Measurements from ENCODE around the gene CLDN11. TPM values are rescaled to one million over a fixed set of nuclear protein-coding genes. Genes with fewer than 3 reads are reported as not detected.

Gene CLDN11
- total and polyA plus RNA-seq, 2 of the 8 experiments (the other 6 are each of a cell fraction or from before 2014, with no cell fraction given): 4.8 to 12.5 TPM

DNA sequence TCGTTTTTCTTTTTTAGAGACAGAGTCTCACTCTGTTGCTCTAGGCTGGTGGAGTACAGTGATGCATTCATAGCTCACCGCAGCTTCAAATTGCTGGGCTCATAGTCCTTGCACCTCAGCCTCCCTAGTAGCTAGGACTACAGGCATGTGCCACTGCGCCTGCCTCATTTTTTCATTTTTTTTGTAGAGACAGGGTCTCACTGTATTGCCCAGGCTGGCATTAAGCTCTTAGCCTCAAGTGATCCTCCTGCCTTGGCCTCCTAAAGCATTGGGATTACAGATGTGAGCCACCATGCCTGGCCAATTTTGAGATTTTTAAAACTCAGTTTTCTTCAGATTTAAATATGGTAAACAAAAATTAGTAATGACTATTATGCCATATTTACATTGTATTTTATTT, 32.2 kb upstream of the CLDN11 start:
- Histone ChIP-seq H3K9ac (replicated peaks in 1 of 4; ENCODE audit: extremely low read depth in 1 of 4, low read depth in 3 of 4, low read length in 3 of 4) (no peak overlapping the region), H3K14ac (ENCODE audit: insufficient read length) (no peak overlapping the region), H2BK20ac (ENCODE audit: low read length) (no peak overlapping the region), H3K4me1 (replicated peaks in 1 of 4; ENCODE audit: control insufficient read depth in 3 of 4, insufficient read depth in 4 of 4, low read length in 3 of 4) (no peaks in the 10 kb centered on the region), H3K27me3 (replicated peaks in 1 of 4; ENCODE audit: control insufficient read depth in 3 of 4, extremely low read depth in 1 of 4, insufficient read depth in 3 of 4, low read length in 3 of 4) (no peaks in the 10 kb centered on the region), H2AK5ac (ENCODE audit: low read depth, low read length) (no peak overlapping the region), H3K4me2 (ENCODE audit: insufficient read depth in 1 of 2, low read depth in 2 of 2, low read length in 2 of 2) (no peak overlapping the region), H3K4me3 (ENCODE audit: extremely low read depth in 1 of 4, insufficient read depth in 2 of 4, low read depth in 3 of 4, low read length in 4 of 4) (no peak overlapping the region), H2BK5ac (ENCODE audit: low read depth, low read length) (no peak overlapping the region), H2BK12ac (ENCODE audit: low read depth, low read length) (no peak overlapping the region), H3K79me1 (ENCODE audit: low read depth, low read length) (no peaks in the 10 kb centered on the region; the same call in 1 of the 2 replicates), H2BK120ac (replicated peaks; ENCODE audit: low read depth, low read length) (no peak overlapping the region), H3K9me3 (ENCODE audit: insufficient read depth in 2 of 2, low read depth in 1 of 2, low read length in 1 of 2) (no peaks in the 10 kb centered on the region), H4K5ac (ENCODE audit: insufficient read length, low read depth, low read length) (no peak overlapping the region), H4K20me1 (replicated peaks in 1 of 2; ENCODE audit: control insufficient read depth in 1 of 2, insufficient read depth in 2 of 2, low read length in 2 of 2) (no peaks in the 10 kb centered on the region), H3K56ac (replicated peaks; ENCODE audit: insufficient read length, low read depth, low read length) (no peak overlapping the region), H2AFZ (ENCODE audit: low read length) (no peak overlapping the region), H2BK15ac (ENCODE audit: low read length) (no peak overlapping the region), H3K4ac (replicated peaks; ENCODE audit: insufficient read length, low read depth, low read length) (no peak overlapping the region), H3K23me2 (ENCODE audit: low read depth, low read length) (no peaks in the 10 kb centered on the region), H4K8ac (ENCODE audit: extremely low read depth, insufficient read depth, low read length) (no peak overlapping the region), H3K23ac (ENCODE audit: insufficient read length) (no peak overlapping the region), H3K27ac (ENCODE audit: low read depth, low read length) (no peak overlapping the region), H3K79me2 (ENCODE audit: control insufficient read depth in 1 of 2, insufficient read depth in 2 of 2, low read length in 2 of 2) (peaks cover 0 to 53% of the 10 kb centered on the region in 2 experiments; a peak in 3 of 4 replicates), H3K36me3 (ENCODE audit: control insufficient read depth in 2 of 4, insufficient read depth in 4 of 4, low read length in 3 of 4) (peaks cover 11 to 69% (median 47%) of the 10 kb centered on the region in 4 experiments), H4K91ac (replicated peaks; ENCODE audit: insufficient read length, low read length) (no peak overlapping the region), H3K18ac (ENCODE audit: extremely low read depth, low read length) (no peak overlapping the region)
- ChIA-PET POLR2A (ENCODE audit: partially characterized antibody) (interaction anchor here (3.9 kb wide), 1 partner anchor 12 kb away, joined by 21 read pairs; no protein-coding TSS in a partner anchor), CTCF (ENCODE audit: partially characterized antibody) (interaction anchor here (1.0 to 2.2 kb wide), 2 partner anchors 9 to 24 kb away, joined by 3 to 5 read pairs; no protein-coding TSS in a partner anchor)
- 96% methylated on average over 3 of the region's 3 CpGs; no CpG with 5 or more reads in 1 of the 2 experiments for WGBS, 2 experiments (ENCODE audit: extremely low coverage in 1 of 2, insufficient coverage in 1 of 2, insufficient read length in 1 of 2, insufficient replicate concordance in 2 of 2, low coverage in 1 of 2, low lambda C conversion rate in 2 of 2, missing lambda C conversion rate in 1 of 2)
- FAIRE-seq (no peak), DNase-seq (ENCODE audit: low read depth in 1 of 2, low spot score in 2 of 2) (no peak)
- TF ChIP-seq CHD2 (IDR thresholded peaks at IDR 0.05; ENCODE audit: low read length): no peak
- no peak for TF ChIP-seq TEAD4 (IDR thresholded peaks at IDR 0.05; ENCODE audit: low read depth, low read length)
- TF ChIP-seq CEBPB (IDR thresholded peaks at IDR 0.05; ENCODE audit: low read depth, low read length): no peak
- no peak for TF ChIP-seq E2F6 (IDR thresholded peaks at IDR 0.05)
- TF ChIP-seq POU5F1 (IDR thresholded peaks at IDR 0.05; ENCODE audit: low read depth, low read length): no peak
- no peak for TF ChIP-seq ATF2 (IDR thresholded peaks at IDR 0.05; ENCODE audit: low read length)
- TF ChIP-seq RFX5 (IDR thresholded peaks at IDR 0.05; ENCODE audit: borderline replicate concordance, low read depth, low read length): no peak
- TF ChIP-seq, protein P1, sequence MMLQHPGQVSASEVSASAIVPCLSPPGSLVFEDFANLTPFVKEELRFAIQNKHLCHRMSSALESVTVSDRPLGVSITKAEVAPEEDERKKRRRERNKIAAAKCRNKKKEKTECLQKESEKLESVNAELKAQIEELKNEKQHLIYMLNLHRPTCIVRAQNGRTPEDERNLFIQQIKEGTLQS (IDR thresholded peaks at IDR 0.05; ENCODE audit: insufficient read depth, low read depth, low read length): no peak

Measured in H1 (cell line).